Endothelial cell of umbilical vein (primary cell): ENCODE measurements around the gene SLC35F2. TPM values are rescaled to one million over a fixed set of nuclear protein-coding genes. Genes with fewer than 3 reads are reported as not detected.
A peak's percentile ranks its signal among the peaks of the same experiment; 100 is the strongest.

Source experiments
- BruUV-seq: library from RNA; stranded (reverse); fragments of 400-500 nt; replicated peaks from 2 replicates; lab custom pipeline; 2021; lab: Mats Ljungman, UMichigan
- CTCF ChIA-PET: fragments of 300-600, 350-600 bp; sonication (Branson Sonifier 250); formaldehyde crosslinking; loops from one replicate; lab custom pipeline; 2021; ENCODE audit warnings: antibody characterized with exemption, inconsistent platforms; lab: Charles Lee
- POLR2A ChIA-PET: fragments of 300-600, 350-600 bp; sonication (Branson Sonifier 250); formaldehyde crosslinking; loops from one replicate; lab custom pipeline; 2021; ENCODE audit warnings: antibody characterized with exemption, inconsistent platforms; lab: Charles Lee
- DNase-seq: peaks from one replicate; pipeline ENCODE4 v3.0.0-alpha.2; 2011; ENCODE audit warnings: low read depth, low spot score
- FAIRE-seq: peaks from 2 replicates; lab custom pipeline; 2011; peaks lifted over from hg19 to GRCh38; lab: Jason Lieb, UNC
- H2AFZ ChIP-seq: 2 replicates; pipeline ENCODE4 v1.6.0; 2012; ENCODE audit warnings: low read depth, low read length, control low read depth, inconsistent platforms
- H3K27ac ChIP-seq: 2 replicates; pipeline ENCODE4 v1.5.1; 2011; ENCODE audit warnings: low read depth, mild to moderate bottlenecking, control low read depth, low read length, moderate library complexity; ENCODE audit not compliant: insufficient read depth
- H3K27me3 ChIP-seq, 2 experiments: 2 replicates each; pipeline versions ENCODE4 v1.6.0 to v1.6.1; 2011; ENCODE audit warnings: low read length in 2 of 2, mixed read lengths in 1 of 2; ENCODE audit not compliant: control insufficient read depth in 2 of 2, insufficient read depth in 2 of 2
- H3K36me3 ChIP-seq, 2 experiments: 2 replicates in 1 of 2; 3 replicates in 1 of 2; pipeline ENCODE4 v1.5.1; 2011; ENCODE audit warnings: low read length in 2 of 2, mild to moderate bottlenecking in 1 of 2, moderate library complexity in 1 of 2; ENCODE audit not compliant: control insufficient read depth in 2 of 2, insufficient read depth in 2 of 2; ENCODE audit errors: extremely low read depth in 1 of 2
- H3K4me1 ChIP-seq: 3 replicates; pipeline ENCODE4 v1.5.1; 2011; ENCODE audit warnings: mild to moderate bottlenecking, low read length; ENCODE audit not compliant: control insufficient read depth, insufficient read depth; ENCODE audit errors: extremely low read depth
- H3K4me2 ChIP-seq: 2 replicates; pipeline ENCODE4 v1.6.1; 2011; ENCODE audit warnings: low read length, control low read depth, mixed read lengths; ENCODE audit not compliant: insufficient read depth
- H3K4me3 ChIP-seq, 3 experiments: fragments of 200-600 bp in 1 of 3; sonication (generic), shearing (Covaris generic) in 1 of 3; replicated peaks in 1 of 3; 2 replicates each; pipeline ENCODE4 v1.5.1; 2011 to 2016; ENCODE audit warnings: control low read depth in 3 of 3, low read length in 3 of 3, mild to moderate bottlenecking in 2 of 3, inconsistent platforms in 1 of 3, low read depth in 1 of 3, moderate library complexity in 1 of 3; ENCODE audit not compliant: insufficient read depth in 1 of 3
- H3K79me2 ChIP-seq: 2 replicates; pipeline ENCODE4 v1.6.0; 2012; ENCODE audit warnings: low read length, inconsistent platforms; ENCODE audit not compliant: control insufficient read depth, insufficient read depth
- H3K9ac ChIP-seq: replicated peaks from 2 replicates; pipeline ENCODE3; 2011; ENCODE audit warnings: low read length, control low read depth; ENCODE audit not compliant: insufficient read depth; ENCODE audit errors: extremely low read depth
- H3K9me1 ChIP-seq: replicated peaks from 3 replicates; pipeline ENCODE4 v1.6.0; 2011; ENCODE audit warnings: mild to moderate bottlenecking, low read length; ENCODE audit not compliant: control insufficient read depth, insufficient read depth; ENCODE audit errors: extremely low read depth
- H3K9me3 ChIP-seq: replicated peaks from 2 replicates; pipeline ENCODE4 v1.5.1; 2012; ENCODE audit warnings: low read length, inconsistent platforms; ENCODE audit not compliant: control insufficient read depth, insufficient read depth
- H4K20me1 ChIP-seq: replicated peaks from 2 replicates; pipeline ENCODE3; 2011; ENCODE audit warnings: mild to moderate bottlenecking, low read length; ENCODE audit not compliant: control insufficient read depth, insufficient read depth; ENCODE audit errors: extremely low read depth
- CTCF ChIP-seq, 2 donors: IDR thresholded peaks; 1 replicate in 1 of 2; 2 replicates in 1 of 2; pipeline ENCODE4 v1.5.1; 2011; ENCODE audit warnings: low read length in 2 of 2, mild to moderate bottlenecking in 2 of 2, moderate library complexity in 2 of 2, control low read depth in 1 of 2, inconsistent platforms in 1 of 2, low read depth in 1 of 2; ENCODE audit not compliant: insufficient read depth in 1 of 2; ENCODE audit errors: extremely low read depth in 1 of 2
- EZH2 ChIP-seq: IDR thresholded peaks from 2 replicates; pipeline ENCODE4 v1.6.1; 2012; ENCODE audit warnings: borderline replicate concordance, low read depth, mild to moderate bottlenecking, moderate library complexity, low read length, inconsistent platforms; ENCODE audit not compliant: severe bottlenecking
- GATA2 ChIP-seq: IDR thresholded peaks from 2 replicates; pipeline ENCODE4 v1.7.0; 2011; ENCODE audit warnings: low read depth, mild to moderate bottlenecking, moderate library complexity, mixed read lengths, low read length; ENCODE audit not compliant: insufficient read length, insufficient read depth
- POLR2AphosphoS5 ChIP-seq: IDR thresholded peaks from 2 replicates; pipeline ENCODE4 v1.6.1; 2012; ENCODE audit warnings: low read depth, mild to moderate bottlenecking, control low read depth, low read length, moderate library complexity; ENCODE audit not compliant: insufficient read depth
- dilution Hi-C: fragments of 300-500 bp; cut with MboI; formaldehyde crosslinking; loops from one replicate; pipeline ENCODE4 v1.15.0; 2019; ENCODE audit warnings: low sequenced_read_pairs; ENCODE audit not compliant: extremely low pct_ligation_motif_present
- intact Hi-C: fragments of 100-400 bp; cut with micrococcal nuclease; formaldehyde crosslinking; loops from one replicate; pipeline ENCODE4 v1.10.0; 2022
- polyA plus RNA-seq, 4 experiments: library from polyadenylated mRNA; depleted of rRNA in 3 of 4; stranded (reverse) in 3 of 4; unstranded in 1 of 4; fragments of >200 nt; gene quantifications; 2 replicates each; pipeline versions ENCODE4 v1.2.1 to v1.2.3, GENCODE V29; 2011 to 2012; ENCODE audit warnings: missing spikeins in 1 of 4
- total RNA-seq: library from RNA; stranded (reverse); gene quantifications from 2 replicates; pipeline ENCODE4 v1.2.3, GENCODE V29; 2021

Gene SLC35F2
- total and polyA plus RNA-seq, 2 donors (not counting 3 experiments of a cell fraction or from before 2014, with no cell fraction given), result 41.0 to 59.7 TPM

GRCh38 chr11:107857550-107858216, 904 bp downstream of the SLC35F2 start:
- CTCF ChIA-PET, result interaction anchor here (1.1 kb wide), 2 partner anchors 50 to 117 kb away, joined by 3 read pairs; no protein-coding TSS in a partner anchor
- H2AFZ ChIP-seq, result peak overlapping the region; percentile 51
- peaks cover 59% of the 10 kb centered on the region for H3K79me2 ChIP-seq
- H4K20me1 ChIP-seq, result no peaks in the 10 kb centered on the region
- no peak for TF ChIP-seq POLR2AphosphoS5
- TF ChIP-seq EZH2, result no peak
- TF ChIP-seq CTCF (IDR thresholded peaks at IDR 0.05; ENCODE audit: extremely low read depth in 1 of 2, insufficient read depth in 1 of 2, low read depth in 1 of 2, low read length in 2 of 2), result no peak
- no peak for TF ChIP-seq GATA2
- H3K36me3 ChIP-seq, result no peaks in the 10 kb centered on the region
- no peak for FAIRE-seq
- no peaks in the 10 kb centered on the region for H3K9me1 ChIP-seq
- H3K4me1 ChIP-seq, result peaks cover 8% of the 10 kb centered on the region
- dilution Hi-C loops, result no loop called here
- no peaks in the 10 kb centered on the region for H3K27me3 ChIP-seq
- H3K4me3 ChIP-seq, result peak overlapping the region; percentile 63 to 87 (median 79)
- DNase-seq, result peak; percentile 53
- BruUV-seq, result TSS peak; percentile 33
- no peaks in the 10 kb centered on the region for H3K9me3 ChIP-seq
- intact Hi-C loops, result loop anchor here (1.0 to 2.0 kb wide), 4 partner anchors 17 to 293 kb away; partner anchors contain the start of genes ALKBH8 and CUL5
- peak overlapping the region; percentile 82 for H3K9ac ChIP-seq
- POLR2A ChIA-PET, result no interaction called here
- H3K4me2 ChIP-seq, result peak overlapping the region; percentile 83
- peak overlapping the region; percentile 64 for H3K27ac ChIP-seq
